Measurements from ENCODE around the gene INO80E. TPM values are rescaled to one million over a fixed set of nuclear protein-coding genes. Genes with fewer than 3 reads are reported as not detected.
"Not testable (repeated sequence)": the region's sequence is repeated elsewhere in the genome, so short reads cannot be mapped to it uniquely, and the experiment has no call there.

Gene INO80E
- total RNA-seq, 1 donor from 2014 or later, result 22.6 TPM

- FAIRE-seq, result no peak
- H3K36me3 ChIP-seq (ENCODE audit: control insufficient read depth, insufficient read depth, low read length), result peaks cover 2% of the 10 kb centered on the region
- no peak for DNase-seq (ENCODE audit: low read depth)
- no peaks in the 10 kb centered on the region for H3K27me3 ChIP-seq (ENCODE audit: control insufficient read depth, insufficient read depth, low read length)
- H3K4me3 ChIP-seq (ENCODE audit: low read depth, low read length), result no peak overlapping the region
- TF ChIP-seq CTCF (IDR thresholded peaks at IDR 0.05; ENCODE audit: insufficient read depth, low read length, severe bottlenecking), result no peak
Observed at GRCh38 chr16:29959293-29959692, 36.7 kb upstream of the INO80E start.

GRCh38 chr16:29959821-29960220 lies 36.2 kb upstream of the INO80E start:
- not testable (repeated sequence) for DNase-seq (ENCODE audit: low read depth); H3K27me3 ChIP-seq (ENCODE audit: control insufficient read depth, insufficient read depth, low read length); FAIRE-seq; H3K36me3 ChIP-seq (ENCODE audit: control insufficient read depth, insufficient read depth, low read length); H3K4me3 ChIP-seq (ENCODE audit: low read depth, low read length)

- no peak for DNase-seq (ENCODE audit: low read depth)
- Histone ChIP-seq H3K36me3 (ENCODE audit: control insufficient read depth, insufficient read depth, low read length) (peaks cover 6% of the 10 kb centered on the region), H3K27me3 (ENCODE audit: control insufficient read depth, insufficient read depth, low read length) (no peaks in the 10 kb centered on the region), H3K4me3 (ENCODE audit: low read depth, low read length) (peak overlapping the region; percentile 81)
- TF ChIP-seq CTCF (IDR thresholded peaks at IDR 0.05; ENCODE audit: insufficient read depth, low read length, severe bottlenecking), result no peak
- FAIRE-seq, result no peak
Observed at GRCh38 chr16:29961127-29961478, 34.9 kb upstream of the INO80E start.

GRCh38 chr16:29961479-29962343 lies 34.3 kb upstream of the INO80E start, which contains the start of gene TMEM219:
TMEM219 (plus strand) TSS chr16:29962079; CDS start chr16:29963144, 1,065 bp downstream.
- peak; percentile 44 for TF ChIP-seq CTCF (IDR thresholded peaks at IDR 0.05; ENCODE audit: insufficient read depth, low read length, severe bottlenecking)
- peak within 1 kb of the TSS; percentile 81 for H3K4me3 ChIP-seq (ENCODE audit: low read depth, low read length)
- DNase-seq (ENCODE audit: low read depth) (peak; percentile 62), FAIRE-seq (no peak)
- no peaks in the 10 kb centered on the region for H3K27me3 ChIP-seq (ENCODE audit: control insufficient read depth, insufficient read depth, low read length)
- peaks cover 6% of the 10 kb centered on the region for H3K36me3 ChIP-seq (ENCODE audit: control insufficient read depth, insufficient read depth, low read length)

- peak; percentile 21 for DNase-seq (ENCODE audit: low read depth)
- Histone ChIP-seq H3K27me3 (ENCODE audit: control insufficient read depth, insufficient read depth, low read length) (no peaks in the 10 kb centered on the region), H3K36me3 (ENCODE audit: control insufficient read depth, insufficient read depth, low read length) (peaks cover 6% of the 10 kb centered on the region), H3K4me3 (ENCODE audit: low read depth, low read length) (peak overlapping the region; percentile 81)
- FAIRE-seq, result no peak
- TF ChIP-seq CTCF (IDR thresholded peaks at IDR 0.05; ENCODE audit: insufficient read depth, low read length, severe bottlenecking), result no peak
Observed at GRCh38 chr16:29962344-29962994, 33.6 kb upstream of the INO80E start.

- no peak for TF ChIP-seq CTCF (IDR thresholded peaks at IDR 0.05; ENCODE audit: insufficient read depth, low read length, severe bottlenecking)
- DNase-seq (ENCODE audit: low read depth) (no peak), FAIRE-seq (no peak)
- H3K27me3 ChIP-seq (ENCODE audit: control insufficient read depth, insufficient read depth, low read length), result no peaks in the 10 kb centered on the region
- H3K4me3 ChIP-seq (ENCODE audit: low read depth, low read length), result no peak overlapping the region
- peaks cover 10% of the 10 kb centered on the region for H3K36me3 ChIP-seq (ENCODE audit: control insufficient read depth, insufficient read depth, low read length)
Observed at GRCh38 chr16:29963021-29963743, 32.9 kb upstream of the INO80E start.
